GM10248 (cell line): ENCODE data around the gene STYXL1.

Experiments used
- CTCF ChIA-PET: fragments of 300-600 bp; sonication (Branson Sonifier 250); formaldehyde crosslinking; extraction: SDS; loops from one replicate; lab custom pipeline; 2021; ENCODE audit warnings: antibody characterized with exemption; lab: Yijun Ruan, JAX
- POLR2A ChIA-PET: fragments of 350-650 bp; sonication (Branson Sonifier 250); formaldehyde crosslinking; extraction: SDS; loops from one replicate; lab custom pipeline; 2020; ENCODE audit warnings: antibody characterized with exemption; lab: Yijun Ruan, JAX
- DNase-seq: peaks from one replicate; pipeline ENCODE4 v3.0.0; 2012; ENCODE audit errors: extremely low spot score
- TF ChIP-seq, protein P1 (sequence below): IDR thresholded peaks from 2 replicates; pipeline ENCODE4 v1.5.1; 2012; ENCODE audit warnings: mild to moderate bottlenecking, low read depth; ENCODE audit errors: extremely low read depth, missing control alignments, control extremely low read depth

The STYXL1 gene

GRCh38 chr7:76073335-76073990 is 25.7 kb upstream of the STYXL1 start:
- TF ChIP-seq, protein P1, sequence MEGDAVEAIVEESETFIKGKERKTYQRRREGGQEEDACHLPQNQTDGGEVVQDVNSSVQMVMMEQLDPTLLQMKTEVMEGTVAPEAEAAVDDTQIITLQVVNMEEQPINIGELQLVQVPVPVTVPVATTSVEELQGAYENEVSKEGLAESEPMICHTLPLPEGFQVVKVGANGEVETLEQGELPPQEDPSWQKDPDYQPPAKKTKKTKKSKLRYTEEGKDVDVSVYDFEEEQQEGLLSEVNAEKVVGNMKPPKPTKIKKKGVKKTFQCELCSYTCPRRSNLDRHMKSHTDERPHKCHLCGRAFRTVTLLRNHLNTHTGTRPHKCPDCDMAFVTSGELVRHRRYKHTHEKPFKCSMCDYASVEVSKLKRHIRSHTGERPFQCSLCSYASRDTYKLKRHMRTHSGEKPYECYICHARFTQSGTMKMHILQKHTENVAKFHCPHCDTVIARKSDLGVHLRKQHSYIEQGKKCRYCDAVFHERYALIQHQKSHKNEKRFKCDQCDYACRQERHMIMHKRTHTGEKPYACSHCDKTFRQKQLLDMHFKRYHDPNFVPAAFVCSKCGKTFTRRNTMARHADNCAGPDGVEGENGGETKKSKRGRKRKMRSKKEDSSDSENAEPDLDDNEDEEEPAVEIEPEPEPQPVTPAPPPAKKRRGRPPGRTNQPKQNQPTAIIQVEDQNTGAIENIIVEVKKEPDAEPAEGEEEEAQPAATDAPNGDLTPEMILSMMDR = no peak
- no peak for DNase-seq
- ChIA-PET POLR2A (no interaction called here), CTCF (no interaction called here)

DNA sequence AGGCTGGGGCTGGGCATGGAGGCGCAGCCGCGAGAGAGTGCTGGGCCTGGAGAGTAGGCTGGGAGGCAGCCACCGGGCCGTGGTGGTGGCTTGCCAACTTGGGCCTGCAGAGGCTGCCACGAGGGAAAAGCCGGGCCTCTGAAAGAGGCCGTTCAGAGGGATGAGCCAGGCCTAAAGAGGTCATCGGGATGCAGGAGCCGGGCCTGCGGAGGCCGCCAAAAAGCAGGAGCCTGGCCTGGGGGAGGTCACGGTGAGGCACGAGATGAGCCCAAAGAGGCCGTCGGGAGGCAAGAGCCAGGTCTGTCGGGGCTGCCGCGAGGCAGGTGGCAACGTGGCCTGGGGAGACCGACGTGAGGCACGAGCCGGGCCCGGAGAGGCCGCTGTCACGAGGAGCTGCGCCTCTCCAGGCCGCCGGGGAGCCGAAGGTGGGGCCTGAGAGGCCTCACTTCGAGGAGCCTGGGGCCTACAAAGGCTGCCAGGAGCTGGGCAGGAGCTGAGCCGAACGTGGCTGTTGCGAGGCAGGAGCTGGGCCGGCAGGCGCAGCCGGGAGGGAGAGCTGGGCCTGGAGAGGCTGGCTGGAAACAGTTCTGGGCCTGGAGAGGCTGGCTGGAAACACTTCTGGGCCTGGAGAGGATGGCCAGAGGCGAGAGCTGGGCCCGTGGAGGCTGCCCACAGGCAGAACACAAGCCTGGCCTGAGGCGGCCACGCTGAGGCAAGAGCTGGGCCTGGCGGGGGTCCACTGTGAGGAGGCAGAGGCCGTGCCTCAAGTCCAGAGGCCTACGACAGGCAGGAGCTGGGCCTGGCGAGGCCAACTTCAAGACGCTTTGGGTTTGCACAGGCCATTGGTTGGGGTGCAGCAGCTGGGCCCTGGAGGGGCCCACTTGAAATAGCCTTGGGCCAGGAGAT is 24.7 kb upstream of the STYXL1 start:
- DNase-seq = no peak
- ChIA-PET CTCF (no interaction called here), POLR2A (interaction anchor here (0.5 kb wide), 1 partner anchor 300 kb away, joined by 3 read pairs; no protein-coding TSS in a partner anchor)
- TF ChIP-seq, protein P1 = no peak

- POLR2A ChIA-PET = interaction anchor here (0.7 to 0.9 kb wide), 2 partner anchors 13 to 27 kb away, joined by 3 to 4 read pairs; no protein-coding TSS in a partner anchor
These were observed 23.8 kb upstream of the STYXL1 start for GRCh38 chr7:76071316-76072242.

DNA sequence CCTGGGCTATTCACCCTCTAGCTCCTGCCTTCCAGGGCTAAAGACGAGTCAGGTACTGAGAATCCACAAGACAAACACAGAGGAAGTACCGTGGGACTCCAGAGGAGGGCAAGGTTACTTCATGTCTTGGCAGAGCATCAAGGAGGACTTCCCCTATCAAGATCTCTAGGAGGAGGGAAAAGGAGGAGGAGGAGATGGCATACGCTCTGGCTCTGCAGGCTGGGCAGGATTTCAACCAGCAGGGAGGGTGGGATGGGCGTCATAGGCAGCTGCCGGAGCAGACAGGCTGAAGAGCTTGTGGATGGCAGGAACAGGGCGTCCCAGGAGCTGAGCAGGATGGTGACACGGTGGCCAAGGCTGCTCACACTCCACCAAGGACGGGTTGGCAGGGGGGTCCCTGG is 21.4 kb upstream of the STYXL1 start:
- ChIA-PET CTCF (interaction anchor here (1.3 kb wide), 1 partner anchor 19 kb away, joined by 3 read pairs; no protein-coding TSS in a partner anchor), POLR2A (interaction anchor here (0.6 kb wide), 1 partner anchor 155 kb away, joined by 3 read pairs; no protein-coding TSS in a partner anchor)
- peak; percentile 21 for DNase-seq
- TF ChIP-seq, protein P1 = no peak

More at GRCh38 chr7:76071316-76072242, 23.8 kb upstream of the STYXL1 start:
- no peak for DNase-seq
- CTCF ChIA-PET = interaction anchor here (1.6 kb wide), 1 partner anchor 18 kb away, joined by 4 read pairs; no protein-coding TSS in a partner anchor
- TF ChIP-seq, protein P1 = no peak

- CTCF ChIA-PET = interaction anchor here (0.7 to 1.0 kb wide), 2 partner anchors 36 to 47 kb away, joined by 3 read pairs; no protein-coding TSS in a partner anchor
- TF ChIP-seq, protein P1 = no peak
- POLR2A ChIA-PET = no interaction called here
- DNase-seq = peak; percentile 6
These were observed 19.1 kb upstream of the STYXL1 start for GRCh38 chr7:76066716-76067503.
